Stimulated activated naive CD8-positive, alpha-beta T cell treated with anti-CD3 and anti-CD28 coated beads, Interleukin-15, Interleukin-2, amounts not matched to agents 100 U/mL and 50 U/mL, for 24 hours (primary cell): Measurements from ENCODE around the gene CD226.

ENCODE experiments used
- ATAC-seq: fragments of 150-1000 bp; cut with Tn5 transposase; one replicate; pipeline ENCODE4 v1.10.0; 2021
- DNase-seq: peaks from one replicate; pipeline ENCODE4 v3.0.0; 2021

CD226 gene

GRCh38 chr18:69956665-69957620 is 9.3 kb upstream of the CD226 start:
- DNase-seq (no peak), ATAC-seq (no peak)

- DNase-seq (no peak), ATAC-seq (peak; percentile 36)
Observed at GRCh38 chr18:69956057-69956456, 8.4 kb upstream of the CD226 start.

GRCh38 chr18:69954719-69955480 is 7.2 kb upstream of the CD226 start:
- no peak for ATAC-seq
- no peak for DNase-seq

- DNase-seq (no peak), ATAC-seq (no peak)
Observed at GRCh38 chr18:69953191-69953590, 5.5 kb upstream of the CD226 start.

GRCh38 chr18:69951182-69951581 is 3.5 kb upstream of the CD226 start:
- ATAC-seq: no peak
- no peak for DNase-seq

- DNase-seq (no peak), ATAC-seq (no peak)
Observed at GRCh38 chr18:69949538-69949936, 1.9 kb upstream of the CD226 start.

GRCh38 chr18:69948919-69949537 is 1.4 kb upstream of the CD226 start:
- ATAC-seq: peak; percentile 61
- DNase-seq: peak; percentile 61

GRCh38 chr18:69948256-69948655 is 583 bp upstream of the CD226 start:
- no peak for ATAC-seq

GRCh38 chr18:69946608-69947155 is 991 bp downstream of the CD226 start:
- no peak for ATAC-seq
- no peak for DNase-seq

More at GRCh38 chr18:69948256-69948655, 583 bp upstream of the CD226 start:
- DNase-seq: no peak

- ATAC-seq (peak; percentile 64), DNase-seq (no peak)
Observed at GRCh38 chr18:69945220-69946114, 2.2 kb downstream of the CD226 start.

- DNase-seq (no peak), ATAC-seq (peak; percentile 37)
Observed at GRCh38 chr18:69944436-69944835, 3.2 kb downstream of the CD226 start.

- peak; percentile 61 for ATAC-seq
Observed at GRCh38 chr18:69943021-69943420, 4.7 kb downstream of the CD226 start.

GRCh38 chr18:69941183-69941582 is 6.5 kb downstream of the CD226 start:
- DNase-seq (no peak), ATAC-seq (no peak)

More at GRCh38 chr18:69943021-69943420, 4.7 kb downstream of the CD226 start:
- DNase-seq: peak; percentile 42

GRCh38 chr18:69939812-69940211 is 7.9 kb downstream of the CD226 start:
- peak; percentile 12 for ATAC-seq
- DNase-seq: peak; percentile 45

- ATAC-seq (no peak), DNase-seq (no peak)
Observed at GRCh38 chr18:69936191-69936558, 11.5 kb downstream of the CD226 start.

GRCh38 chr18:69935319-69936190 is 12.1 kb downstream of the CD226 start:
- peak; percentile 97 for ATAC-seq
- peak; percentile 80 for DNase-seq

GRCh38 chr18:69934601-69935265 is 12.9 kb downstream of the CD226 start:
- ATAC-seq (no peak), DNase-seq (no peak)

- ATAC-seq (no peak), DNase-seq (no peak)
Observed at GRCh38 chr18:69929041-69929774, 18.5 kb downstream of the CD226 start.

- DNase-seq (no peak), ATAC-seq (no peak)
Observed at GRCh38 chr18:69916412-69916811, 31.3 kb downstream of the CD226 start.
